ENCODE data around the gene ILF2.

ILF2 gene

DNA sequence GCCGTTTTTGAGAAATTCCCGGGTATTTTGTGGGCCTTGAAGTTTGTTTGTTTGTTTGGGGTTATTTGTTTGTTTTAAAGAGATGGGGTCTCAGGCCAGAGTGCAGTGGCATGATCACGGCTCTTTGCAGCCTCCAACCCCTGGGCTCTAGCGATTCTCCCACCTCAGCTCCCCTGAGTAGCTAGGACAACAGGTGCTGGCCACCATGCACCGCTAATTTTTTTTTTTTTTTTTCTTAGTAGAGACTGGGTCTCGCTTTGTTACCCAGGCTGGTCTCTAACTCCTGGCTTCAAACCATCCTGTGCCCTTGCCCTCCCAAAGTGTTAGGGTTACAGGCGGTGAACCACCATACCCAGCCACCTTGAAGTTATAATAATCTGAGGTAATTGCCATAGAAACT, 34.9 kb downstream of the ILF2 start:
- H3K4me3 ChIP-seq (ENCODE audit: low read depth, low read length), result no peak overlapping the region
- H3K27me3 ChIP-seq, result no peaks in the 10 kb centered on the region
- TF ChIP-seq, protein P1, sequence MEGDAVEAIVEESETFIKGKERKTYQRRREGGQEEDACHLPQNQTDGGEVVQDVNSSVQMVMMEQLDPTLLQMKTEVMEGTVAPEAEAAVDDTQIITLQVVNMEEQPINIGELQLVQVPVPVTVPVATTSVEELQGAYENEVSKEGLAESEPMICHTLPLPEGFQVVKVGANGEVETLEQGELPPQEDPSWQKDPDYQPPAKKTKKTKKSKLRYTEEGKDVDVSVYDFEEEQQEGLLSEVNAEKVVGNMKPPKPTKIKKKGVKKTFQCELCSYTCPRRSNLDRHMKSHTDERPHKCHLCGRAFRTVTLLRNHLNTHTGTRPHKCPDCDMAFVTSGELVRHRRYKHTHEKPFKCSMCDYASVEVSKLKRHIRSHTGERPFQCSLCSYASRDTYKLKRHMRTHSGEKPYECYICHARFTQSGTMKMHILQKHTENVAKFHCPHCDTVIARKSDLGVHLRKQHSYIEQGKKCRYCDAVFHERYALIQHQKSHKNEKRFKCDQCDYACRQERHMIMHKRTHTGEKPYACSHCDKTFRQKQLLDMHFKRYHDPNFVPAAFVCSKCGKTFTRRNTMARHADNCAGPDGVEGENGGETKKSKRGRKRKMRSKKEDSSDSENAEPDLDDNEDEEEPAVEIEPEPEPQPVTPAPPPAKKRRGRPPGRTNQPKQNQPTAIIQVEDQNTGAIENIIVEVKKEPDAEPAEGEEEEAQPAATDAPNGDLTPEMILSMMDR (IDR thresholded peaks at IDR 0.05; ENCODE audit: low read depth, low read length), result no peak
- H3K36me3 ChIP-seq, result peaks cover 60% of the 10 kb centered on the region
- no peaks in the 10 kb centered on the region for H3K4me1 ChIP-seq
- DNase-seq, result no peak
- no peaks in the 10 kb centered on the region for H3K9me3 ChIP-seq

DNA sequence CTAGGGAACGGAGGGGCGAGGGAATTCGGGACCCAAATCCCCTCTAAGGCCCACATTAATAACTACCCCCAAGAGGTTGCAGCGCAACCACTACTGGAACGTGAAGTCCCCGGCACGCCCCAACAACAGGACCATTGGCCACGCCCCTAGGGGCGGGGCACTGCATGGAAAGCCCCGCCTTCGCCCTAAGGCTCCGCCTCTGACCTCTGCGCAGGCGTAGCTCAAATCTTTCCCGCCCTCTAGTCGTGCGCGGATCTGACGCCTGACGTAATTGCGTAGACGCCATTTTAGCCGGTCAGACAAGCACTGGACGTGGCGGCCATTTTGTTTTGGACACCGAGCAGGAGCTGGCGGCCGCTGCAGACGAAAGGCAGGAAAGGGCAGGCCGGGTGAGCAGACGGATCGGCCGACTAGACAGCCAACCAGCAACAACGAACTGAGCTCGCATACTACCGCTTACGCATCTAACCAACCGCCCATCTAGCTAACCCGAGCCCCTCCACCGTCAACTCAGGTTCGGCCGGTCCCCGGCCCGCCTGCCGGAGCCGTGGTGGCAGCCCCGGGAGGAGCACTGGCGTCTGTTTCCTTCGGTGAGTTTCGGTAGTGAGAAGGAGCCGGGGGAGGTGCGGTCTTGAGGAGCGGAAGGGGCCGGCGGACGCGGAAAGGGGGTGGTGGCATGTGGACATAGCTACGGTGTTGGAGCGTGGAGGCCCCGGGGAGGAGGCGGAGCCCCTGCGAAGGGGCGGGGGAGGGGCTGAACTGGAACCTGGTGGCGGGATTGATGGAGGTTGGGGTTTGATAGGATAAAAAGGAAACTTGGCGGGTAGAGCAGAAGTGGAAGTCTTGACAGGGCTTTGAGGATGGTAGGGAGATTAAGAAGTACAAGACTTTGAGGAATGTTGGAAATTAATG, 36.8 kb downstream of the ILF2 start, which contains the start of gene CHTOP:
TSS of gene CHTOP (plus strand) at position 313 of the 912 bp plus-strand sequence. CDS start 2,523 bp downstream, outside the sequence.
- H3K36me3 ChIP-seq, result peaks cover 42% of the 10 kb centered on the region
- TF ChIP-seq, protein P1 (IDR thresholded peaks at IDR 0.05; ENCODE audit: low read depth, low read length), result no peak
- no peaks in the 10 kb centered on the region for H3K27me3 ChIP-seq
- no peaks in the 10 kb centered on the region; the same call in 1 of the 2 replicates for H3K4me1 ChIP-seq
- peak within 1 kb of the TSS; percentile 94 for H3K4me3 ChIP-seq (ENCODE audit: low read depth, low read length)
- H3K9me3 ChIP-seq, result no peaks in the 10 kb centered on the region
- DNase-seq, result peak; percentile 97

DNA sequence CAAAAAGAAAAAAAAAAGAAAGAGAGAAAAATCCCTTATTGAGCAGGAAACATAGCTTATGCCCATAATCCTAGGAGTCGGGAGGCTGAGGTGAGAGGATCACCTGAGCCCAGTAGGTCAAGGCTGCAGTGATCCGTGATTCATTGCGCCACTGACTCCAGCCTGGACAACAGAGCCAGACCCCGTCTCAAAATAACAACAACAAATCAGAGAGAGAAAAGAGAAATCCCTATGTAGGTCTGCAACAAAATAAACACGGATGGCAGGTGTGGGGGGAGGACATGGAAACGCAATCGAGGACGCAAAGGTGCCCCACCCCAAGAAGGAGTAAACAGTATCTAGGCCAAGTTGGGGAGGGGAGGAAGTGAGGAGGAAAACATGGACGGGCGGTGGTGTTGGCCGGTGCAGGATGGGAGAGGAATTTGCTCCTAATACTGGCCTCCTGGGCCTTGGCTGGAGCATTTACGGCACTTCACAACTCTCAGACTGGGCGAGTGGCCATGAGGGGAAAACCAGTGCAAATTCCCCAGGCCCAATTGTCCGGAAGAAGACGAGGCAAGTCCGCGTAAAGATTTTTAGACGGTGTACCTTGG, 37.5 kb downstream of the ILF2 start:
- DNase-seq, result no peak
- Histone ChIP-seq H3K4me3 (ENCODE audit: low read depth, low read length) (peak overlapping the region; percentile 94), H3K27me3 (no peaks in the 10 kb centered on the region), H3K4me1 (no peaks in the 10 kb centered on the region; the same call in 1 of the 2 replicates), H3K9me3 (no peaks in the 10 kb centered on the region), H3K36me3 (peaks cover 34% of the 10 kb centered on the region)
- TF ChIP-seq, protein P1 (IDR thresholded peaks at IDR 0.05; ENCODE audit: low read depth, low read length), result no peak

DNA sequence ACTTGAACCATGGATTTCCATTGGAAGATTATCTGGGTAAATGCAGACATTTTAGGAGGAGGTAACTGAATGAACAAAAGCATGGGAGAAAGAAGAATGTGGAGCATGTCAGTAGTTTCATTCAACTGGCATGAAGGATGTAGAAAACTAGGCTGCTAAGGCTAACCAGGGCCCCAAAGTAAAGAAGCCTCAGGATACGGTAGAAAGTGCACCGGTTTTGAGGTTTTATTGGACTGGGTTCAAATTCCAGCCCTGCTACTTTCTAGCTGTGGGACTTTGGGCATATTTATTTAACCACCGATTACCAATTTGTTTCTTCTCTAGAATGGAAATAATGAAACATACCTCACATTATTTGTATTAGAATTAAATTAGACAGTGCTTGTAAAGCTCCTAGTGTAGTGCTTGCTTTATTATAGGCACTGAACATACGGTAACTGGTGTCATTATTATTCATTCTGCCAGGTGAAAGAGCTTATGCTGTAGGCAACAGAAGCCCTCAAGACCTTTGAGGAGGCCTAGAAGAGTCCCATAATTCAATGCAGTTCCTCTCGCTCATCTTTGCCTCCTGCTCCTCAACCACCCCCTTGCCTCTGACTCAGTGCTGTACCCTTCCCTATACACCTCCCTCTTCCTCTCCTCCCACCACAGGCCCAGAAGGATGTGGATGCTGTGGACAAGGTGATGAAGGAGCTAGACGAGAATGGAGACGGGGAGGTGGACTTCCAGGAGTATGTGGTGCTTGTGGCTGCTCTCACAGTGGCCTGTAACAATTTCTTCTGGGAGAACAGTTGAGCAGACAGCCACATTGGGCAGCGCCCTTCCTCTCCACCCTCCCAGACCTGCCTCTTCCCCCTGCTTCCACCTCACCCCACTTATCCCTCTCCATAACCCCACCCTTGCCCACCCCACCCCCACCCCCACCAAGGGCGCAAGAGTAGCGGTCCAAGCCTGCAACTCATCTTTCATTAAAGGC, 39.5 kb downstream of the ILF2 start:
- H3K27me3 ChIP-seq, result no peaks in the 10 kb centered on the region
- TF ChIP-seq, protein P1 (IDR thresholded peaks at IDR 0.05; ENCODE audit: low read depth, low read length), result no peak
- H3K9me3 ChIP-seq, result no peaks in the 10 kb centered on the region
- peaks cover 15% of the 10 kb centered on the region for H3K36me3 ChIP-seq
- peaks cover 9% of the 10 kb centered on the region for H3K4me1 ChIP-seq
- DNase-seq, result no peak
- H3K4me3 ChIP-seq (ENCODE audit: low read depth, low read length), result no peak overlapping the region

DNA sequence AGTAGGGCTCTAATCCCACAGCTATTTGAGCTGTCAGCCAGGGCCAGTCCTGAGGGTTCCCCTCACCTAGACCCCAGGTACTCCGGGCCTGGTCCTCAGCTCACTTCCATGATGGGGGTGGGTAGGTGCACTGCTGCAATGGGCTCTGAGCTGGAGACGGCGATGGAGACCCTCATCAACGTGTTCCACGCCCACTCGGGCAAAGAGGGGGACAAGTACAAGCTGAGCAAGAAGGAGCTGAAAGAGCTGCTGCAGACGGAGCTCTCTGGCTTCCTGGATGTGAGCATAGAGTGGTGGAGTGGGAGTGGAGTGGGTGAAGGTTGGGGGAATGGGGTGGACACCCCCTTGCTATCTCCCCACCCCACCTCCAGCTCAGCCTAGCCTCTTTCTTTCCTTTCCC, 40.4 kb downstream of the ILF2 start:
- Histone ChIP-seq H3K27me3 (no peaks in the 10 kb centered on the region), H3K9me3 (no peaks in the 10 kb centered on the region), H3K4me3 (ENCODE audit: low read depth, low read length) (no peak overlapping the region), H3K36me3 (peaks cover 8% of the 10 kb centered on the region), H3K4me1 (peaks cover 9% of the 10 kb centered on the region)
- no peak for DNase-seq
- TF ChIP-seq, protein P1 (IDR thresholded peaks at IDR 0.05; ENCODE audit: low read depth, low read length), result no peak

Data from BE2C (cell line).